ENCODE data around the gene HARBI1. TPM values are rescaled to one million over a fixed set of nuclear protein-coding genes. Genes with fewer than 3 reads are reported as not detected.

The HARBI1 gene
- total and polyA plus RNA-seq, 9 of the 15 experiments (the other 6 are each of a cell fraction or from before 2014, with no cell fraction given): 3.5 to 8.4 (median 5.5) TPM

DNA sequence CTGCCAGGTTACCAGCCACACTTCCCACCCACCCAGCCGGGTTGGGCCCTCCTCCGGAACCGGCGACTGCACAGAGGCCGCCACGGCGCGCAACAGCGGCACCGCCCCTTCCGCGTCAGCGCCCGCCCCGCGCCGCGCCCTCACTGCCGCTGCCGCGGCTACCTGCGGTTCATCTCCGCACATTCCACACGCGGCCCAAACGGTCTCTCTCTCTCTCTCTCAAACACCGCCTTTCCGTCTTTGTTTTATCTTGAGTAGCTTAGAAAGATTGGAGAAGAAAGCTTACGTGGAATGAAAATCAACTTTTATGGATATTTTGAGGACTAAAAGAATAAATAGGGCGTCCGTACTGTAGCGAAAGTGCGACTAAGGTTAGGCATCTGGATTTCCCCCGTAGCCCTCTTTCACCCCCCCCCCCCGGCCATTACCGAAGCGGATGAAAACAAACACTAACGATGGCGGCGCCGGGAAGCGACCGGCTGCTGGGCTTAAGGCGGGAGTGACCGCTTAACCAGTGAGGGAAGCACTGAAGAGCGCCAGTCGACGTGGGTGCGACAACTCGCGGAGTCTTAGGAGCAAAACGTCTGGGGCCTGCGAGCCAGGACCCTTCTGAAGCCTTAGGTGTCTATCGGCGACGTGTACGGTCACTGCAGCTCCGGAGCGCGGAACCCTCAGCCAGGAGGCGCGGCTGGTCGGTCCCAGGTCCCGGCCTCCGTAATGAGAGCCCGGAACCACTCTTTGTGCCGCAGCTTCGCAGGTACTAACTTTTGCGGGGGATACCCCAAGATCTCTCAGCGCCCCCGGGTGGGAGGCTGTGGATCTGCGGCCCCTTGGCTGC, at the start of gene HARBI1, which contains the start of gene ATG13 (continued):
- TF ChIP-seq, protein P1, sequence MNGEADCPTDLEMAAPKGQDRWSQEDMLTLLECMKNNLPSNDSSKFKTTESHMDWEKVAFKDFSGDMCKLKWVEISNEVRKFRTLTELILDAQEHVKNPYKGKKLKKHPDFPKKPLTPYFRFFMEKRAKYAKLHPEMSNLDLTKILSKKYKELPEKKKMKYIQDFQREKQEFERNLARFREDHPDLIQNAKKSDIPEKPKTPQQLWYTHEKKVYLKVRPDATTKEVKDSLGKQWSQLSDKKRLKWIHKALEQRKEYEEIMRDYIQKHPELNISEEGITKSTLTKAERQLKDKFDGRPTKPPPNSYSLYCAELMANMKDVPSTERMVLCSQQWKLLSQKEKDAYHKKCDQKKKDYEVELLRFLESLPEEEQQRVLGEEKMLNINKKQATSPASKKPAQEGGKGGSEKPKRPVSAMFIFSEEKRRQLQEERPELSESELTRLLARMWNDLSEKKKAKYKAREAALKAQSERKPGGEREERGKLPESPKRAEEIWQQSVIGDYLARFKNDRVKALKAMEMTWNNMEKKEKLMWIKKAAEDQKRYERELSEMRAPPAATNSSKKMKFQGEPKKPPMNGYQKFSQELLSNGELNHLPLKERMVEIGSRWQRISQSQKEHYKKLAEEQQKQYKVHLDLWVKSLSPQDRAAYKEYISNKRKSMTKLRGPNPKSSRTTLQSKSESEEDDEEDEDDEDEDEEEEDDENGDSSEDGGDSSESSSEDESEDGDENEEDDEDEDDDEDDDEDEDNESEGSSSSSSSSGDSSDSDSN (IDR thresholded peaks at IDR 0.05; ENCODE audit: borderline replicate concordance in 1 of 2, low read depth in 2 of 2, low read length in 2 of 2): peak in 1 of 2 experiments; percentile 82; a peak in 1 of 4 replicates
- TF ChIP-seq, protein P2, sequence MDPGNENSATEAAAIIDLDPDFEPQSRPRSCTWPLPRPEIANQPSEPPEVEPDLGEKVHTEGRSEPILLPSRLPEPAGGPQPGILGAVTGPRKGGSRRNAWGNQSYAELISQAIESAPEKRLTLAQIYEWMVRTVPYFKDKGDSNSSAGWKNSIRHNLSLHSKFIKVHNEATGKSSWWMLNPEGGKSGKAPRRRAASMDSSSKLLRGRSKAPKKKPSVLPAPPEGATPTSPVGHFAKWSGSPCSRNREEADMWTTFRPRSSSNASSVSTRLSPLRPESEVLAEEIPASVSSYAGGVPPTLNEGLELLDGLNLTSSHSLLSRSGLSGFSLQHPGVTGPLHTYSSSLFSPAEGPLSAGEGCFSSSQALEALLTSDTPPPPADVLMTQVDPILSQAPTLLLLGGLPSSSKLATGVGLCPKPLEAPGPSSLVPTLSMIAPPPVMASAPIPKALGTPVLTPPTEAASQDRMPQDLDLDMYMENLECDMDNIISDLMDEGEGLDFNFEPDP (CRISPR knock-in tag; IDR thresholded peaks at IDR 0.05): no peak
- no peak for TF ChIP-seq ZNF3 (CRISPR knock-in tag; IDR thresholded peaks at IDR 0.05)
- peak; percentile 39 for TF ChIP-seq SIN3B (IDR thresholded peaks at IDR 0.05; ENCODE audit: low read depth)
- TF ChIP-seq, protein P3, sequence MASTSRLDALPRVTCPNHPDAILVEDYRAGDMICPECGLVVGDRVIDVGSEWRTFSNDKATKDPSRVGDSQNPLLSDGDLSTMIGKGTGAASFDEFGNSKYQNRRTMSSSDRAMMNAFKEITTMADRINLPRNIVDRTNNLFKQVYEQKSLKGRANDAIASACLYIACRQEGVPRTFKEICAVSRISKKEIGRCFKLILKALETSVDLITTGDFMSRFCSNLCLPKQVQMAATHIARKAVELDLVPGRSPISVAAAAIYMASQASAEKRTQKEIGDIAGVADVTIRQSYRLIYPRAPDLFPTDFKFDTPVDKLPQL (IDR thresholded peaks at IDR 0.05; ENCODE audit: extremely low read depth, insufficient read length): no peak
- TF ChIP-seq TAF1 (IDR thresholded peaks at IDR 0.05; ENCODE audit: control insufficient read depth, extremely low read depth, insufficient read depth, low read length, severe bottlenecking): peak; percentile 77
- no peak for TF ChIP-seq HOXB6 (CRISPR knock-in tag; IDR thresholded peaks at IDR 0.05; ENCODE audit: borderline replicate concordance)
- TF ChIP-seq TAF7 (tag; IDR thresholded peaks at IDR 0.05): peak; percentile 65; the same call in 1 of the 2 replicates
- peak; percentile 22; the same call in 1 of the 2 replicates for TF ChIP-seq MBD2 (IDR thresholded peaks at IDR 0.05; ENCODE audit: borderline replicate concordance, low read depth)
- peak; percentile 82 for TF ChIP-seq ELF2 (CRISPR knock-in tag; IDR thresholded peaks at IDR 0.05)
- no peak for TF ChIP-seq ZNF140 (CRISPR knock-in tag; IDR thresholded peaks at IDR 0.05)
- TF ChIP-seq THRAP3 (IDR thresholded peaks at IDR 0.05; ENCODE audit: borderline replicate concordance): no peak
- TF ChIP-seq BRD9 (IDR thresholded peaks at IDR 0.05; ENCODE audit: low read depth, partially characterized antibody): peak; percentile 93
- no peak for TF ChIP-seq PPARD (CRISPR knock-in tag; IDR thresholded peaks at IDR 0.05)
- no peak for TF ChIP-seq TAF15 (IDR thresholded peaks at IDR 0.05; ENCODE audit: low read depth, low read length)
- TF ChIP-seq ZBTB8A (IDR thresholded peaks at IDR 0.05; ENCODE audit: partially characterized antibody): no peak
- TF ChIP-seq, protein P4, sequence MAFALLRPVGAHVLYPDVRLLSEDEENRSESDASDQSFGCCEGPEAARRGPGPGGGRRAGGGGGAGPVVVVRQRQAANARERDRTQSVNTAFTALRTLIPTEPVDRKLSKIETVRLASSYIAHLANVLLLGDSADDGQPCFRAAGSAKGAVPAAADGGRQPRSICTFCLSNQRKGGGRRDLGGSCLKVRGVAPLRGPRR (CRISPR knock-in tag; IDR thresholded peaks at IDR 0.05): no peak
- peak; percentile 90 for TF ChIP-seq SOX6 (IDR thresholded peaks at IDR 0.05)

All from K562 (cell line).